Measurements from ENCODE around the gene KLF15. TPM values are rescaled to one million over a fixed set of nuclear protein-coding genes. Genes with fewer than 3 reads are reported as not detected.

The KLF15 gene
- total RNA-seq, 4 donors from 2014 or later = 20.6 to 49.2 (median 27.5) TPM

DNA sequence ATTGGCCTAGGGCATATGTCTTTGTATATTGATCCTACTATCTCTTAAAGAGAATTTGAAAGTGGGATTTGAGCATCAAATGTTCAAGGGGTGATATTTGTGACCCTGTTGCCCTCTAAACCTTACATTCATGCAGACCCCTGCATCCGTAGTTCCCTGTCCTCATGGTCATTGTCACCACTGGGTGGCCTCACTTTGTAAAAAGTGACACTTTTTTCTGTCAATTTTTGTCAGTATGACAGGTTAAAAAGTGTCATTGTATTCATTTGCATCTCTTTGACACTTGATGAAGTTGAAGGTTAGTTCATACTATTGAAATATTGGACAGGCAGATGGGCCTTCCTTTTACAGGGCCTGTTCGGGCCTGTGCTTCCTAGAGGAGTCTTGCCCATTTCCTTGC, 12.3 kb upstream of the KLF15 start:
- no peaks in the 10 kb centered on the region for H3K36me3 ChIP-seq
- 91 to 98% methylated on average over 2 of the region's 2 CpGs for WGBS, 2 donors
- no peak overlapping the region for H3K27ac ChIP-seq
- intact Hi-C loops (cut with DNase I) = no loop called here
- TF ChIP-seq POLR2A (IDR thresholded peaks at IDR 0.05) = no peak
- no peaks in the 10 kb centered on the region for H3K27me3 ChIP-seq
- peaks cover 0 to 8% of the 10 kb centered on the region in 2 donors for H3K4me1 ChIP-seq
- no peaks in the 10 kb centered on the region for H3K9me3 ChIP-seq
- H3K4me3 ChIP-seq (replicated peaks in 1 of 3) = no peak overlapping the region
- no peak for DNase-seq

DNA sequence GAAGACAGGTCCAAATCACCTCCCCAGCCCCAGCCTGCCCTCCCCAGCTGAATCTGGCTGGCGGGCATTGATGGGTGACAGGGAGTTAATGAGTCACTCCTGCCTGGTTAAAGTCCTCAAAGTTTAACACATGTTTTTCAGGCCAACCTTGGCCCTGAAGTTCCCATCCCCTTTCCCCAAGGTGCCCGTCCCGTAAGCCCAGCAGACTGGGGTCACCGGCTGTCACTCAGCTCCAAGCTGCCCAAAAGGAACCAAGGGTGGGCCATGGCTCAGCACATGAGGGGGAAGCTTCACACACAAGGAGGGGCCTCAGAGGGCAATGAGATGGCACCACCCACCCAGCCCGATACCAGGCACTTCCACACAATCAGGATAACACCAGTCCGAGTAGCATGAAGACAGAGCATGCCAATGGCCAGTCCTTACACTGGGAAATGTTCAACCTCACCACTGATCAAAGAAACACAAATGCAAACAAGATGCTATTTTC, 10.2 kb upstream of the KLF15 start:
- Histone ChIP-seq H3K27me3 (no peaks in the 10 kb centered on the region), H3K9me3 (no peaks in the 10 kb centered on the region), H3K27ac (no peak overlapping the region), H3K36me3 (no peaks in the 10 kb centered on the region), H3K4me1 (no peaks in the 10 kb centered on the region), H3K4me3 (replicated peaks in 1 of 3) (no peak overlapping the region)
- TF ChIP-seq, protein P1, sequence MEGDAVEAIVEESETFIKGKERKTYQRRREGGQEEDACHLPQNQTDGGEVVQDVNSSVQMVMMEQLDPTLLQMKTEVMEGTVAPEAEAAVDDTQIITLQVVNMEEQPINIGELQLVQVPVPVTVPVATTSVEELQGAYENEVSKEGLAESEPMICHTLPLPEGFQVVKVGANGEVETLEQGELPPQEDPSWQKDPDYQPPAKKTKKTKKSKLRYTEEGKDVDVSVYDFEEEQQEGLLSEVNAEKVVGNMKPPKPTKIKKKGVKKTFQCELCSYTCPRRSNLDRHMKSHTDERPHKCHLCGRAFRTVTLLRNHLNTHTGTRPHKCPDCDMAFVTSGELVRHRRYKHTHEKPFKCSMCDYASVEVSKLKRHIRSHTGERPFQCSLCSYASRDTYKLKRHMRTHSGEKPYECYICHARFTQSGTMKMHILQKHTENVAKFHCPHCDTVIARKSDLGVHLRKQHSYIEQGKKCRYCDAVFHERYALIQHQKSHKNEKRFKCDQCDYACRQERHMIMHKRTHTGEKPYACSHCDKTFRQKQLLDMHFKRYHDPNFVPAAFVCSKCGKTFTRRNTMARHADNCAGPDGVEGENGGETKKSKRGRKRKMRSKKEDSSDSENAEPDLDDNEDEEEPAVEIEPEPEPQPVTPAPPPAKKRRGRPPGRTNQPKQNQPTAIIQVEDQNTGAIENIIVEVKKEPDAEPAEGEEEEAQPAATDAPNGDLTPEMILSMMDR (IDR thresholded peaks at IDR 0.05) = no peak
- no peak for TF ChIP-seq POLR2A (IDR thresholded peaks at IDR 0.05)
- DNase-seq = no peak
- 96 to 98% methylated on average over 6 of the region's 6 CpGs for WGBS, 2 donors
- intact Hi-C loops (cut with DNase I) = no loop called here

DNA sequence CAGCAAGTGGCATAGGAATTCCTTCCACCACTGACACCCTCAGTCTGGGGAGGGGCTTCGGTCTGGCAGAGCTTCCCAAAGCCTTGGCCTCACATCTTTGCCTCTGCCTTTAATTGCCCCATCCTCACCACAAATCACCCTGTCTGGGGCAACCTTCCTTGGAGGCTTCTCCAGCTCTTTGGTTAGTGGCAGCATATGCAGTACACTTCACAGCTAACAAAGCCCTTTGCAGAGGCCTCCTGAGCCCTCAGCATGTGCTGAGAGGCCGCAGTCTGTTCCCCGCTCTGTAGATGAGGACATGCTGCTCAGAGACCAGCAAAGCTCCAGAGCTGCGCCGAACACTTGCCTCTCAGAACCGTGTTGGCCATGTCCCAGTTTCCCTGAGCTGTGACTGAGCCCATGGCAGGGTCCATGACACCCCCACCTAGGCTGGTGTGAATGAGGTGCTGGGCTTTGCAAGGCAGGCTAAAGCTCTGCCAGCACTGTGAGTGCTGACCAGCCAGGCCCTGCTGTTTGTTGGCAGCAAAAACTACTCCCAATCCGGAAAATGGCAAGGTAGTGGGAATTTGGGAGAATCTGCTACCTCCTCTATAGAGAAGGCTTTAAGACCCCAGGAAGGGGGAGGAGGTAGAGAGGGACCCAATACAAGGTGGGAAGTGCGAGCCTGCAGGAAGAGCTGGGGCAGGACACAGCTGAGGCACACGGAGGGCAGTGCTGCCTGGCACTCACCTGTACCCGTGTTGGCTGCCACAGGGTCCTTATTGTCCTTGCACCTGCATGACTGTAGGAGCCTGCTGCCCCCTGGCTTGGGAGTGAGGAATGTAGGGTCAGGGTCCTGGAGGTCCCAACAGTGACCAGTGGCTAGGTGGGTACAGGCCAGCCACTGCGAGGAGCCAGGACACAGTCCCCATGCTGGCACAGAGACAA, 8.4 kb upstream of the KLF15 start:
- TF ChIP-seq, protein P1 (IDR thresholded peaks at IDR 0.05) = no peak
- no peak for TF ChIP-seq POLR2A (IDR thresholded peaks at IDR 0.05)
- 82 to 84% methylated on average over 8 to 9 of the region's 11 CpGs for WGBS, 2 donors
- intact Hi-C loops (cut with DNase I) = no loop called here
- Histone ChIP-seq H3K27me3 (no peaks in the 10 kb centered on the region), H3K36me3 (no peaks in the 10 kb centered on the region), H3K9me3 (no peaks in the 10 kb centered on the region), H3K4me3 (replicated peaks in 1 of 3) (no peak overlapping the region), H3K4me1 (no peaks in the 10 kb centered on the region), H3K27ac (no peak overlapping the region)
- no peak for DNase-seq

DNA sequence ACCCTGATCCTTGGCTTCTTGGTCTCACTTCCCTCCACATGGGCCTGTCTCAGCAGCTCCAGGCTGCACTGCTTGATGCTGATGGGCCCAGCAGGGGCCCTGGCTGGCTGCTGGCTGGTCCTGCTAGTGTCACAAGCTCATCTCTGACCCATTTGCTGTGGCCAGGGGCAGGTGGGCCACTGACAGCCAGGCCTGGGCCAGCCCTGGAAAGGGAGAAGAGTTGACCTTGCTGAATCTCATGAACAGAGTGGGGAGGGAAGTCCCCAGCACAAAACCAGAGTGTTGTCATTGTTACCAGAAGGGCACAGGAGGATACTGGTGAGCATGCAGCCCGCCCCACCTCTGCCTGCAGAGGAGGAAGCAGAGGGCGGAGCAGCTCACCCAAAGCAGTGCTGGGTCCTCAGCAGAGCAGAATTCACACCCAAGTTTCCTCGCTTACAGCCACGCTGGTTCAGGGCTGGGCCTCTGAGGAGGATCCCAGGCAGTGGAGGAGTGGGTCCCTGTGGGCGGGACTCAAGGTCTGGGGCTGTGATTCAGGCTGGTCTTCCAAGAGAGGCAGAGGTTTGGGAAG, 7.6 kb upstream of the KLF15 start:
- Histone ChIP-seq H3K36me3 (no peaks in the 10 kb centered on the region), H3K9me3 (no peaks in the 10 kb centered on the region), H3K4me3 (replicated peaks in 1 of 3) (no peak overlapping the region), H3K27ac (no peak overlapping the region), H3K4me1 (no peaks in the 10 kb centered on the region), H3K27me3 (no peaks in the 10 kb centered on the region)
- no peak for DNase-seq
- TF ChIP-seq POLR2A (IDR thresholded peaks at IDR 0.05) = no peak
- TF ChIP-seq, protein P1 (IDR thresholded peaks at IDR 0.05) = no peak
- 97 to 98% methylated on average over 5 of the region's 5 CpGs for WGBS, 2 donors
- intact Hi-C loops (cut with DNase I) = no loop called here

DNA sequence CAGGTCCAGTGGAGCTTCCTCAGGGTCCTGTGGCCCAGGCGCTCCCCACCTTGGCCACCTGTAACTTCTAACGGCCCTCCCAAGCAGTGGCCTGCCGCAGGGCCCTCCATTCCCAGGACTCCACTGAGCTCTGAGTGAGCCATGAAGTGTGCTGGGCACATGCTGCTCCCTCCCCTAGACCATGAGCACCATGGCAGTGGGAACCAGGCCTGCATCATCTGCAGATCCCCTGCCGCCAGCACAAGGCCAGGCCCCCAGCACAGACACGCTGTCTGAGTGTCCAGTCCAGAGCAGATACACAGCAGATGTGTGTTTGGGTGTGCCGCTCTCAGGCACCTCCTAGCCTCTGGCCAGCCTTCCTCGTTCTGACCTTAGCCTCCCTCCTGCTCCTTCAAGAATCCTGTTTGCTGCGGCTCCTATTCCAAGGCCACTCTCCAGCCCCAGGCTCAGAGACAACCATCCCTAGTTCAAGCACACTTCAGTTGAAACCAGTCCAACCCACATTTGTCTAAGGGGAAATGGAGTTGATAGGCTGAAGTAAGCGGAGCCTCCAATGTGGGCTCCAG, 7.0 kb upstream of the KLF15 start:
- H3K36me3 ChIP-seq = no peaks in the 10 kb centered on the region
- intact Hi-C loops (cut with DNase I) = no loop called here
- WGBS, 2 donors = 90 to 94% methylated on average over 8 to 9 of the region's 9 CpGs
- H3K27ac ChIP-seq = no peak overlapping the region
- no peaks in the 10 kb centered on the region for H3K27me3 ChIP-seq
- no peak for DNase-seq
- no peaks in the 10 kb centered on the region for H3K4me1 ChIP-seq
- no peaks in the 10 kb centered on the region for H3K9me3 ChIP-seq
- no peak overlapping the region for H3K4me3 ChIP-seq (replicated peaks in 1 of 3)
- no peak for TF ChIP-seq POLR2A (IDR thresholded peaks at IDR 0.05)
- TF ChIP-seq, protein P1 (IDR thresholded peaks at IDR 0.05) = no peak

Data from thyroid gland (tissue), 4 donors.